GM20431 (cell line): ENCODE data around the gene HPS5.

ENCODE experiments used
- in situ Hi-C: fragments of 300-500 bp; cut with MseI, MboI; formaldehyde crosslinking; loops from one replicate; pipeline ENCODE4 v1.15.0; 2020; ENCODE audit warnings: low sequenced_read_pairs; ENCODE audit not compliant: unreplicated experiment

Gene HPS5

DNA sequence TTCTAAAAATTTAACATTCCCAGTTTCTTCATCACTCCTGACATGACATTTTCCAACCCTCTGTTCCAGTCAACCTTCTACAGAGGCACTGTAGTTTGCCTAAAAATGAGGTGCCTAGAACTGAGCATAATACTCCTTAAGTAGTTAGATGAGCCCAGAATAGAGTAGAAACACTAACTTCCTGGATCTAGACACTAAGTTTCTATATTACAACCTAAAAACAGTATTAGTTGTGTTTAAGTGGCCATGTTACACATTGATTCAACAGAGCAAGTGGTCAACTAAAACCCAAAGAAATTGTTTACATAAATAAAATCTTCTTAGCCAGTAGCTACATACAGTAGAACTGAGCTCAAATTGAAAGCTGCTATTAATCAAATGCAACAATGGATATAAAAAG is 1.3 kb downstream of the HPS5 start:
- in situ Hi-C loops: no loop called here

DNA sequence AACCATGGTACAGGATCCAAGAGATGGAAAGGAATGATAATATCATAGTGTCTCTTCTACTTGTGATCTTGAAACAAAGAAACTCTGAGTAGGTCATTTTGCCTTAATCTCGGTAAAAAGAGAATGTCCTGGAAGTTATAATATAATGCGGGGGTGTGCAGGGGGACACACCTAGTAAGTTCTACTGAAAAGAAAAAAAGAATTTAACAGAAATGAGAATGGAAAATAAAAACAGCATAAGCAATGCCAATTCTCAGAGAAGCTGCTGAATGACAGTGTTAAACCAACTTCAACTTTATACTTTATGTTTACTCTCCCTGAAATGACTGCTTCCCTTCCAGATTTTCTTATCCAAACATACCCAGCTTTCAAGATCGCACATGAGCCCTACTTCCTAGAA is 2.0 kb downstream of the HPS5 start:
- in situ Hi-C loops: no loop called here

DNA sequence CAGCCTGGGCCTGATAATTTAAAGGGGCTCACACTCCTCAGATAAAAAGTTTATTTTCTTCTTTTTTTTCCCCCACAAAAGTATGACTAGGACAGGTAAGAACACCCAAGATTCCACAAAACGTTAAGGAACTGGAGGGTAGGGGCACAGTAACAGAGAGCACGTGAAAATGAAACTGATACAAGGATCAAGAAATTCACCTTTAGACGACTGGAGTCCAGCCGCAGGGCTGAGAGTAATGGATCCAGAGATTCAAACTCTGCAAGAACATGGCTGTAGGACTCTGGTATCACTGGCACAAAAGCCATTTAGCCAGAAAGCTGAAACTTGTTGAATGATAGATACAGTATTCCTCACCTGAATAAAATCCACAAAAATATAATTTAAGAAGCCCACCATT is 4.4 kb downstream of the HPS5 start:
- in situ Hi-C loops: no loop called here

DNA sequence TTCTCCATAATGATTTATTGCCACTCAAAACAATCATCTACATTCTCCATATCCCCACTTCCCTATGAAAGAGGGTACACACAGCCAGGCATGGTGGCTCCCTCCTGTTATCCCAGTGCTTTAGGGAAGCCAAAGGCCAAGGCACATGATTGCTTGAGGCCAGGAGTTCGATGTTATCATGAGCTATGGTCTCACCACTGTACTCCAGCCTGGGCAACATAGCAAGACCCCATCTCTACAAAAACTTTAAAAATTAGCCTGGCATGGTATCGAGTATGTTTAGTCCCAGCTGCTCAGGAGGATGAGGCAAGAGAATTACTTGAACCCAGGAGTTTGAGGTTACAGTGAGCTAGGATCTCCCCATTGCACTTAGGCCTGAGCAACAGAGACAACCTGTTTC is 6.0 kb downstream of the HPS5 start:
- in situ Hi-C loops: no loop called here

DNA sequence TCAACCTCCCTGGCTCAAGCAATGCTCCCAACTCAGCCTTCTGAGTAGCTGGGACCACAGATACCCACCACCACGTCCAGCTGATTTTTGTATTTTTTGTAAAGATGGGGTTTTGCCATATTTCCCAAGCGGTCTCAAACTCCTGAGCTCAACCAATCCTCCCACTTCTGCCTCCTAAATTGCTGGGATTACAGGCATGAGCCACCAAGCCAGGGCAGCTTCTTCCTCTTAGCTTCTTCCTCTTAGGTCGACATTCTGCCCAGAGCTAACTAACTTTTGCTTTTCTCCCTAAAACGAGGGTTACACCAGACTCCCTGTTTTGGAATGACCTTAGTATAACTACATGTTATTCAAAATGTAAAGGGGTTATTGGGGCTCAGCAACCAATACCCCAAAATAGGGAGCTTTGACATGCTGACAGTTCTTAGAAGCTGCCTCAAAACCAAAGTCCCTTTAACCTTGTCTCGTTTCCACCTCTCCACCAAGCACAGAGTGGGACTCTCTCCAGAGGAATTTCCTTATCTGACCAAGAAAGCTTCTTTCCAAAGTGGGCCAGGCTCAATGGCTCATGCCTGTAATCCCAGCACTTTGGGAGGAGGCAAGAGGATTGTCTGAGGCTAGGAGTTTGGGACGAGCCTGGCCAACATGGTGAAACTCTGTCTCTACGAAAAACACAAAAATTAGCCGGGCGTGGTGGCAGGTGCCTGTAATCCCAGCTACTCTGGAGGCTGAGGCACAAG is 7.0 kb downstream of the HPS5 start:
- in situ Hi-C loops: no loop called here

DNA sequence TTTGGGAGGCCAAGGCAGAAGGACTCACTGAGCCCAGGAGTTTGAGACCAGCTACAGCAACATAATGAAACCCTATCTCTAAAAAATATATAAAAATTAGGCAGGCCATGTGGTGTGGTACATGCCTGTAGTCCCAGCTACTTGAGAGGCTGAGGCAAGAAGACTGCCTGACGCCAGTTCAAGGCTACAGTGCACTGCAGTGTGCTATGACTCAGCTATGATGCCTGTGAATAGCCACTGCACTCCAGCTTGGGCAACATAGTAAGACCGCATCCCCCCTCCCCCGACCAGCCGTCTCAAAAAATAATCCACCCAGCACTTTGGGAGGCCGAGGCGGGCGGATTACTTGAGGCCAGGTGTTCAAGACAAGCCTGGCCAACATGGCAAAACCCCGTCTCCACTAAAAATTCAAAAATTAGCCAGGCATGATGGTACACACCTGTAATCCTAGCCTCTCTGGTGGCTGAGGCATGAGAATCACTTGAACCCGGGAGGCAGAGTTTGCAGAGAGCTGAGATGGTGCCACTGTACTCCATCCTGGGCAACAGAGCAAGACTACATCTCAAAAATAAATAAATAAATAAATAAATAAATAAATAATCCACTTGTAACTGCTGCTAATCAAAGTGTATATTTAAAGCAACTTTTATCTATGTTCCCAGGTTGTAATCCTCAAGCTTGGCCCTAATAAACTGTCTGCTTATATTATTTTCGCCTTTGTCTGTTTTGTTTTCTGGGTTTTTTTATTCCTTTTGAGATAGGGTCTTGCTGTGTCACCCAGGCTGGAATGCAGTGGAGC is 7.8 kb downstream of the HPS5 start:
- in situ Hi-C loops: no loop called here

DNA sequence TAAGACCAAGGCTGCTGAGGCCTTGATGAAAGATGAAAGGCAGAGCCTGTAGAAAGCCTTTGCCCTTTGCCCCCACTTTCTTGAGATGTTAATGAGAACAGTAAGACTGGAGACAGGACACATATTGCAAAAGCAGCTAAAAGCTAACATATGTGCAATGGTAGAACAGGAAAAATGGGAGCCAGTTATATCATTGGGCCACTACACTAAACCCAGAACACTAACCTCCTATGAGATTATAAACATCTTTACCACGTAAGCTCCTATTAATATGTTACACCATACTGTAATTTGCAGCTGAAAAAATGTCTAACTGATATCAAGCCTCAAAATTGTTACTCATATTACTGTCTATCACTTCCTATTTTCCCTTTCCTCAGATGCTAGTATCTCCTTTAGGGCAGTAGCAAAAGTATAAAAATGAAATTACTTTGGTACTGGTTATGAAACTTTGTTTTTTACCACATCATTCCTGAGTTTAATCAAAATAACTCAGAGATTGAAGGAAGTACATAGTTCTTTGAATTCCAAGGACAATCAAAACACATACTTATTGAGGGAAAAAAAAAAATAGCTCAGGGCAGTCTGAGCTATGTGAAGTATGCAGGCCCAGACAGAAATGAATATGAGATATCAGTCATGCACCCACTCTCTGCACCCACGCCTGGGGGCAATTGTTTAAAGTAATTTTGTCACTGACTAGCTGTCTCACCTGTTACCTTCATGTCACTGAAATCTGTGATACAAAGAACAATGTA is 9.1 kb downstream of the HPS5 start:
- in situ Hi-C loops: no loop called here

DNA sequence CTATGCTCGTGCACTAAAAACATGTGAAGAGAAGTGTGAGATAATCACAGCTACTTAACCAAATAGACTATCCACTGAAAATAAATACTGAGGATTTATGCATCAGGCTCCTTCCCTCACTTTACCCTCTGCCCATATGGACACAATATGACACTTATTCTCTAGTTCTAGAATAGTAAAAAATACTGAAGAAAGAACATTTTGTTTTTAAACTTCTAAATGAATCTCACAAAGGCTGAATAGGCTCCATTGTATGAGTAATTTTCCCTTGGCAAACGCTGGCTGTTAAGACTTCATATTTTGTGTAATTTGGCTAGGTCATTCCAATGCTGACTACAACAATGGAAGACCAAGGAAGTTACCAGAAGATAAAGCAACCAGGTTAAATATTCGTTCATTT is 9.9 kb downstream of the HPS5 start:
- in situ Hi-C loops: no loop called here

DNA sequence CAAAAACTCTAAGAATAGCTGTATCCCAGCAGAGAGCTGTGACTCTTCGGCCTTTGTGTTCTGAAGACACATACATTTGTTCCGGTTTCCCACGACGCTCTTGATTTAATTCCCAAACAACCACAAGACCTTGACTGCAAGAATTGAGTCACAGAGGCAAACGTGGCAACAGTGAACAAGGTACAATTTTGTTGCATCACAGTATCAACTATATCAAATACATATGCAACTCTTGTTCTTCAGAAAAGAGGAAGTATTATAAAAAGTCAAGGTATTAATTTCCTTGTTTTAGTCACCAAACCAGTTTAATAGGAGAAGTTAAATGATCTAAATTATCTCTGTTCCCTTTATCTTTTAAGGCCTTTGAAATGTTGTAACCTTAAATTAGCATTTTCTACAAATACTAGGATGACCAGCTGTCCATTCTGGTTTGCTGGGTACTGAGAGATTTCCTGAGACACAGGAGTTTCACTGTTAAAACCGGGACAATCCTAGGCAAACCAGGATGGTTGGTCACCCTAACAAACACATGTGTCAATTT is 11.1 kb downstream of the HPS5 start:
- in situ Hi-C loops: no loop called here

DNA sequence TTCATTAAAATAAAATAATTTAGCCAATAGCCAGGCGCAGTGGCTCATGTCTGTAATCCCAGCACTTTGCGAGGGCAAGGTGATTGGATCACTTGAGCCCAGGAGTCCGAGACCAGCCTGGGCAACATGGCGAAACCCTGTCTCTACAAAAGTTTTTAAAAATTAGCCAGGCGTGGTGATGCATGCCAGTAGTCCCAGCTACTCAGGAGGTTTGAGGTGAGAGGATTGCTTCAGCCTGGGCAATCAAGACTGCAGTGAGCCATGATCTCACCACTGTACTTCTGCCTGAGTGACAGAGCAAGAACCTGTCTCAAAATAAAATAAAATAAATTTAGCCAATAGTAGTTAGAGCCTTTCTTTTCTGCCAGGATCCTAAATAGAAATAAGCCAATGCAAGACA is 12.2 kb downstream of the HPS5 start:
- in situ Hi-C loops: no loop called here

DNA sequence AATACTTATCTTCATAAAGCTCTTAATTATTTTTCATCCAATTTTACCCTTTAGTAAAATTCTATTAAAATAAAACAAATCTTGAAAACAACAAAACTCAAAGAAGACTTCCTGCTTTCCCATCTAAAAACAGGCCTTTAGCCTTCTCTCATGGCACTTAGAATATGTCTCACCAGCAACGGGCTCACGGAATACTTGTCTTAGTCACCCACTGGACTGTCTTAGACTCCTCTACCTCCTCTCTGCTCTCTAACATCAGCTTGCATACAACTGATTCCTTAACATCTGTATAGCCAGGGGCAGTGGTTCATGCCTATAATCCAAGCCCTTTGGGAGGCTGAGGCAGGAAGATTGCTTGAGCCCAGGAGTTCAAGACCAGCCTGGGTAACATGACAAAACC is 13.7 kb downstream of the HPS5 start:
- in situ Hi-C loops: no loop called here

DNA sequence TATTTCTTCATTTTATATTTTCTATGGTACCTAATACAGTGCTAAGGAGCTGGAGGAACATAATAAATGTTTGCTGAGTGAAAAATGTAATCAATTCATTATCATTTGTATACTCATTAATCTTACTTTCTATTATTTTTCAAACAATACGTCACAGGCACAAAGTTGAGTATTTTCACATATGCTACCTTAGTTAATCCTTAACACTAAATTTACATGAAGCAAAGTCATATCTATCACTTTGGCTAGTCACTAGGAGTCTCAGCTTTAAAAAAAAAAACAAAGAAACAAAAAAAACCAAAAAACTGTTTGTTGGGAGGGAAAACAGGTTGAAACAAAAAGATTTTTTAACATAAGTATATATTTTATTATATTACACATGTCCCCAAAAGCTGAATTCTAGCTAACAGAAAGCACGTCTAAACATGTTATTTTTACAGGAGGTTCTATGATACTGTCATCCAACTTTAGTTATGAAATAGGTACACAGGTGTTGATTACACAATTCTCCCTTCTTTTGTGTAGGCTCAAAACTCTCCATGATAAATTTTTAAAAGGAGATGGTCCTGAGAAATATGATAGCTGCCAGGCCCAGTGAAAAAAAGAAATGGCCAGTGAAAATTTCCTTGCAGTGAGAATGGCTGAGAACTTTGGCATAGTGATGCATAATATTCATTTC is 14.3 kb downstream of the HPS5 start:
- in situ Hi-C loops: no loop called here

DNA sequence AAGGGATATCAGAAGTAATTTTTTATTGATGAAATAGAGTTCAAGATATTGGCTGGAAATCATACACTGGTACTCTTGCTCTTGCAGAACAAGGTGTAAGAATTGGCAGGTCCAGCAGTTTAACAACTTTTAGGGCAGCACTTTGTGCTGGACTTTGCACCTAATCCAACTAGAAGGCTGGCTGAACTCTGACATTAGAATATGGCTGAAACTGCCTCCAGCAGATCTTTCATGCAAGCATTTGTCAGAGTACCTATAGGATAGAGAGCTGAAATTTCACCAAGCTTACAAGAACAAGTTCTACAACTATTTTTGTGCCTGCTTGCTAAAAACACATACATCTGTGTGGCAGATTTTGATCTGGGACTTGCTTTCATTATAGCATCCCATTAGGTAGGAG is 17.2 kb downstream of the HPS5 start:
- in situ Hi-C loops: no loop called here

DNA sequence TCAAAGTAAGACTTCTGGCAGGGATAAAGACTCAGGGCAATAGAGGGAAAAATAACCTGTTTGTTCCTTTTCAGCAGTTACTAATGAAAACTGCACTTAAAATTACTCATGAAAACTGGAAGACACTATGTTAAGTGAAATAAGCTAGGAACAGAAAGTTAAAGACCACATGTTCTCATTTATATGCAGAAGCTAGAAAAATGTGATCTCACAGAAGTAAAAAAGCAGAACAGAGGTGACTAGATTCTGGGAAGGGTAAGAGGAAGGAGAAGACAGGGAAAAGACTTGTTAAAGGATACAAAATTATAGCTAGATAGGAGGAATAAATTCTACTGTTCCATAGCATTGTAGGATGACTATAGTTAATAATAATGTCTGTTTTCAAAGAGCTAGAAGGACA is 22.2 kb downstream of the HPS5 start:
- in situ Hi-C loops: no loop called here

DNA sequence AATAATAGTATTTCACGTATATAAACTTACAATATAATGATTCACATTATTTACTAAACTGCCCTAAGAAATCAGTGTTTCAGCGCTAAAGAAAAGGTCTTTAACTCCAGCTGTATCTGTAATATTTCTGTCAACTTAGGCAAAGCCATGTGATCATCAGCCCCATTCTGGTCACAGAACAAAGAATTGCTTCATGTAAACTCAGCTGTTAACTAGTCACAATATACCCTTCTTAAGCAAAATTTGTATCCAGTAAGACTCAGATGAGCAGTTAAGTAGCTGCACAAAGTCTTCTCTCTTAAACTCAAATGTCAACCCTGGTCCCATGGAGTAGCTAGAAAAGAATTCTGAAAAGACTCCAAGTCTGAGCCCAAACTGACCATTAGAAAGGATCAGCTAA is 26.6 kb downstream of the HPS5 start:
- in situ Hi-C loops: no loop called here

DNA sequence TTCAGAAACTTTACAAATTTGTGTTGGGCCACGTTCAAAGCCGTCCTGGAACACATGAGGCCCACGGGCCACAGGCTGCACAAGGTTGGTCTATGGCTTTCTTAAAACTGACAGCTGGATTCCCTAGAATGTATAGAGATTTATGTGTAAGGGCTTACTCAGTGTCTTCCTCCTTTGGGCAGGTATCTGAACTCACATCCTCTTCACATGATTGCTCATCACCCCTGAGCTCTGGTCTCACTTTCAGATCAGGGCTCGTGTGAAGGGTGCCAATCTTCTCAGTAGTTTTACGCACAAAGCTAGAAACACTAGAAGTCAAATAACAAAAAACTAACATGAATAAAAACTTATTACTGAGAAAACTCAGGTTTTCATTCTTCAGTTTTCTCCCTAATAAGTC is 27.1 kb downstream of the HPS5 start:
- in situ Hi-C loops: no loop called here

DNA sequence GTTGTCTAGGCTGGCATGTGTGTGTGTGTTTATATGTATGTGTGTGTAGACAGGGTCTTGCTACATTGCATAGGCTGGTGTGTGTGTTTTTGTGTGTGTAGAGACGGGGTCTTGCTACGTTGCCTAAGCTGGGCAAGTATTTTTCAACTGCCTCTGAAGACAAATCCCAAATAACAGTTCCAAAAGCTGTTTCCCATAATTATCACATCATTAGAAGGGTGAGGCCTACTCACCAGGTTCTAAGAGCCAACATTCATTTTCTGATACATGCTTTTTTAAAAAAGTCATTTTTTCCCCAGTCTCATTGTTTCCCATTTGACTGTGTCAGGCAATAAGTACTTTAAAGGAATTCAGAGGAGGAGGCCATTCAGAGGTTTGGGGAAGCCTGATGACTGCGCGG is 33.0 kb downstream of the HPS5 start:
- in situ Hi-C loops: no loop called here

DNA sequence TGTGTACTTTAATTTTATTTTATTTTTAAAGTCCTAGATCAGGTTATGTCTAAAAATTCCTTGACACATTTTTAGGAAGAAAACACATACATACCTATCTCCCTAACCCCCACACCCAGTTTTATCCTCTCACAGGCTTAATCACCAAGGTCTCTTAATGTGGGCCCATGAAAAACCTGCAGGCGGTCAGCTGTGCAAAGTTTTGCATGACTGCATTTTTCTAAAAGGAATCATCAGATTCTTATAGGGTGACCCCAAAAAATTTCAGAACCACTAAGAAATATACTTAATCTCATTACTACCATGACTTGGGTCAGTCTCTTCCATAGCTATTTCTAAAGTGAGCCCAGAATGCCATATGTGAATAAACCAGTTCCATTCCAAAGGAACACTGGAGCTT is 36.1 kb downstream of the HPS5 start:
- in situ Hi-C loops: no loop called here

DNA sequence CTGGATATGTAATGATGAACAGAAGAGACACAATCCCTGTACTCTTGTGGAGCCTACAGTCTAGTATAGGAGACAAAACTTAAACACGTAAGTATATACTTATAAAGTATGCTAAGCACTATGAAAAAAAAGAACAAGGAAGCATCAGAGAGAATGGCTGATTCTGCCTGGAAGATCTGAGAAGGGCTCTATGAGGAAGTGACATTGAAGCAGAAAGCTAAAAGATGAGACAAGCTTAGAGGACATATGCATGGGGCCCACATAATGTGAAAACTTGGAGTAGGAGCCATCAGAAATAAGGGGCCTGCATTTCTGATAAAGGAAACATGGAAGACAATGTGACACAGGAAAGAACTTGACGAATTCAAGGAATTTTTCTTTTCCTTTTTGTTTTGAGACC is 39.3 kb downstream of the HPS5 start:
- in situ Hi-C loops: no loop called here

DNA sequence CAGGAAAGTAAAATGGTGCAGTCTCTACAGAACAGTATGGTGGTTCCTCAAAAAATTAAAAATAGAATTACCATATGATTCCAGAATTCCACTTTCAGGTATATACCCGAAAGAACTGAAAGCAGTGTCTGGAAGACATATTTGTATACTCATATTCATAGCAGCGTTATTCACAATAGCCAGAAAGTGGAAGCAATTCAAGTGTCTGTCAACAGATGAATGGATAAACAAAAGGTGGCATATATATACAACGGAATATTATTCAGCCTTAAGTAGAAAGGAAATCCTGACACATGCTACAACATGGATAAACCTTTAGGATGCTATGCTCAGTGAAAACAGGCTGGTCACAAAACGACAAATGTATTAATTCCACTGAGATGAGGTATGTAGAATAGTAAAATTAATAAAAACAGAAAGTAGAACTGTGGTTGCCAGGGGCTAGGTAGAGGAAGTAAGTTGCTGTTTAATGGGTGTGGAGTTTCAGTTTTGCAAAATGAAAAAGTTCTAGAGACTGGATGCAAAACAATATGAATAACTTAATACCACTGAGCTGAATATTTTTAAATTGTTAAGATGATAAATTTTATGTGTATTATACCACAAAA is 41.4 kb downstream of the HPS5 start:
- in situ Hi-C loops: no loop called here
